ENCODE measurements around the gene RBM33.

RBM33 gene

GRCh38 chr7:155722936-155723335 is 78.5 kb downstream of the RBM33 start:
- no peak for DNase-seq (ENCODE audit: low spot score)
- TF ChIP-seq CTCF (IDR thresholded peaks at IDR 0.05; ENCODE audit: extremely low read depth, missing control alignments): no peak

GRCh38 chr7:155724327-155725005 is 80.0 kb downstream of the RBM33 start:
- DNase-seq (ENCODE audit: low spot score): no peak
- TF ChIP-seq CTCF (IDR thresholded peaks at IDR 0.05; ENCODE audit: extremely low read depth, missing control alignments): peak; percentile 14

- TF ChIP-seq CTCF (IDR thresholded peaks at IDR 0.05; ENCODE audit: extremely low read depth, missing control alignments): no peak
- no peak for DNase-seq (ENCODE audit: low spot score)
Measured at GRCh38 chr7:155725006-155725355, 80.5 kb downstream of the RBM33 start.

- no peak for TF ChIP-seq CTCF (IDR thresholded peaks at IDR 0.05; ENCODE audit: extremely low read depth, missing control alignments)
- no peak for DNase-seq (ENCODE audit: low spot score)
Measured at GRCh38 chr7:155727616-155728015, 83.2 kb downstream of the RBM33 start.

- DNase-seq (ENCODE audit: low spot score): no peak
- TF ChIP-seq CTCF (IDR thresholded peaks at IDR 0.05; ENCODE audit: extremely low read depth, missing control alignments): no peak
Measured at GRCh38 chr7:155728116-155728515, 83.7 kb downstream of the RBM33 start.

GRCh38 chr7:155729847-155730246 is 85.4 kb downstream of the RBM33 start:
- TF ChIP-seq CTCF (IDR thresholded peaks at IDR 0.05; ENCODE audit: extremely low read depth, missing control alignments): no peak
- DNase-seq (ENCODE audit: low spot score): no peak

GRCh38 chr7:155731380-155731779 is 86.9 kb downstream of the RBM33 start:
- DNase-seq (ENCODE audit: low spot score): no peak

More at GRCh38 chr7:155731380-155731779, 86.9 kb downstream of the RBM33 start:
- no peak for TF ChIP-seq CTCF (IDR thresholded peaks at IDR 0.05; ENCODE audit: extremely low read depth, missing control alignments)
